H1 (cell line): ENCODE data around the gene SMIM33. TPM values are rescaled to one million over a fixed set of nuclear protein-coding genes. Genes with fewer than 3 reads are reported as not detected.

Experiments used
- CBX8 ChIP-seq: fragments of 300-800, 300-1000 bp; sonication (generic); IDR thresholded peaks from 2 replicates; pipeline ENCODE4 v1.7.1; 2016; ENCODE audit warnings: low read depth, low read length, borderline replicate concordance
- JUND ChIP-seq: IDR thresholded peaks from 2 replicates; pipeline ENCODE4 v1.6.1; 2011; ENCODE audit warnings: mild to moderate bottlenecking, improper control_type of control experiment, low read length
- NRF1 ChIP-seq: IDR thresholded peaks from 2 replicates; pipeline ENCODE4 v1.6.1; 2011; ENCODE audit warnings: mild to moderate bottlenecking, low read depth, low read length, improper control_type of control experiment
- RNF2 ChIP-seq: fragments of 200-900, 300-1000 bp; sonication (generic); IDR thresholded peaks from 2 replicates; pipeline ENCODE4 v1.7.1; 2016; ENCODE audit warnings: borderline replicate concordance, low read depth, mild to moderate bottlenecking, antibody characterized with exemption, low read length; ENCODE audit not compliant: poor library complexity, severe bottlenecking; ENCODE audit errors: missing control alignments
- SIX5 ChIP-seq: IDR thresholded peaks from 2 replicates; pipeline ENCODE4 v1.6.1; 2011; ENCODE audit warnings: mild to moderate bottlenecking, low read depth, low read length
- polyA plus RNA-seq, 7 experiments: library from polyadenylated mRNA; depleted of rRNA in 3 of 7; stranded (reverse) in 5 of 7; unstranded in 2 of 7; fragments of >200 nt in 5 of 7; fragments of 200-250 nt in 2 of 7; gene quantifications; 1 replicate in 5 of 7; 2 replicates in 1 of 7; 4 replicates in 1 of 7; pipeline versions ENCODE4 v1.2.1 to v1.2.3, GENCODE V29; 2011 to 2013; ENCODE audit warnings: missing spikeins in 2 of 7, mixed read lengths in 2 of 7
- total RNA-seq: library from RNA; stranded (reverse); fragmentation: NEBNext Ultra II Directional; extraction: Animal tissue kit (Norgen Biotek cat#: 25700); gene quantifications from 2 replicates; pipeline ENCODE4 v1.2.1, GENCODE V29; 2021
- TF ChIP-seq, protein P1 (sequence below): IDR thresholded peaks from 2 replicates; pipeline ENCODE4 v1.6.1; 2011; ENCODE audit warnings: low read length, improper control_type of control experiment

Gene SMIM33
- total and polyA plus RNA-seq, 2 of the 8 experiments (the other 6 are each of a cell fraction or from before 2014, with no cell fraction given), result not detected

DNA sequence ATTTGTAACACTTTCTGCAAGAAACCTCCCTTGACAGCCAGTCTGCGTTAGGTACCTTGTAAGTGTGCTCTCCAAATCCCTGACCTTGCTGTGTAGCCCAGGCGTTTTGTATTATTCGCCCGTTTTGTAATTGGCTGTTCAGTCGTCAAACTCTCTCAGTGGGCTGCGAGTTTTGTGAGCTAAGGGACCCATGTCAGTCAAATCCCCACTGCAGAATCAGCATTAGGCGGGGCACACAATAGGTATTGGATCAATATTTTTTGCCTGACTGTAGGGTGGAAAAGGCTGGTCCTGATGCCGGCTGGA, 32.1 kb upstream of the SMIM33 start (continued):
- TF ChIP-seq, protein P1, sequence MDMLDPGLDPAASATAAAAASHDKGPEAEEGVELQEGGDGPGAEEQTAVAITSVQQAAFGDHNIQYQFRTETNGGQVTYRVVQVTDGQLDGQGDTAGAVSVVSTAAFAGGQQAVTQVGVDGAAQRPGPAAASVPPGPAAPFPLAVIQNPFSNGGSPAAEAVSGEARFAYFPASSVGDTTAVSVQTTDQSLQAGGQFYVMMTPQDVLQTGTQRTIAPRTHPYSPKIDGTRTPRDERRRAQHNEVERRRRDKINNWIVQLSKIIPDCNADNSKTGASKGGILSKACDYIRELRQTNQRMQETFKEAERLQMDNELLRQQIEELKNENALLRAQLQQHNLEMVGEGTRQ, result no peak
- TF ChIP-seq RNF2 (no peak), SIX5 (no peak), CBX8 (no peak), JUND (no peak), NRF1 (no peak)
